PC-3 (cell line): Measurements from ENCODE around the gene PCSK5.

Source experiments
- EZH2 ChIP-seq: fragments of 300-600 bp; sonication (generic); IDR thresholded peaks from one replicate; pipeline ENCODE4 v1.6.1; 2017; ENCODE audit warnings: antibody characterized with exemption, mild to moderate bottlenecking, low read length; ENCODE audit not compliant: unreplicated experiment
- TF ChIP-seq, protein P1 (sequence below): fragments of 300-600 bp; sonication (generic); conservative IDR thresholded peaks from 2 replicates; pipeline ENCODE4 v1.5.1; 2017; ENCODE audit warnings: antibody characterized with exemption, low read depth, mild to moderate bottlenecking, low read length

DNA sequence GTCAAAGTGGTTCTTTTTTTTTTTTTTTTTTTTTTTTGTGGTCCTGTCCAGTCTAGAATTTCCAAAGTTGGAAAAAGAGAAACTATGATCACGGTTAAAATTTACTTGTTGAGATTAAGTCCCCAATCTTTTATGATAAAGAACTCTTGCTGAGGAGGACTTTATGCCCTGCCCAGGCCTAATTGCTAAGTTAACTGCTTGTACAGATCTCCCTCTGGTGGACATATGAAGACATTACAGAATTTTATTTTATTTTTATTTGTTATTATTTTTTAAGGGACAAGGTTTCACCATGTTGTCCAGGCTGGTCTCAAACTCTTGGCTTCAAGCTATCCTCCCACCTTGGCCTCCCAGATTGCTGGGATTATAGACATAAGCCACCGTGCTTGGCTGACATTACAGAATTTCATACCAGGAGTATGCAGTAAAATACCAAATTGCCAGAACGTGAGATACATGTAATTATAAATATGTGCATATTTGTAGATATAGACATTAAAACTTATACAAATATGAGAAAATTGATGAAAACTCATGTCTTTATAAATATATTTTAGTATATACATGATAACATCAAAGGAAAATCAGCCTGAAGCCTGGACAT is 412.6 kb downstream of the PCSK5 start:
- TF ChIP-seq, protein P1, sequence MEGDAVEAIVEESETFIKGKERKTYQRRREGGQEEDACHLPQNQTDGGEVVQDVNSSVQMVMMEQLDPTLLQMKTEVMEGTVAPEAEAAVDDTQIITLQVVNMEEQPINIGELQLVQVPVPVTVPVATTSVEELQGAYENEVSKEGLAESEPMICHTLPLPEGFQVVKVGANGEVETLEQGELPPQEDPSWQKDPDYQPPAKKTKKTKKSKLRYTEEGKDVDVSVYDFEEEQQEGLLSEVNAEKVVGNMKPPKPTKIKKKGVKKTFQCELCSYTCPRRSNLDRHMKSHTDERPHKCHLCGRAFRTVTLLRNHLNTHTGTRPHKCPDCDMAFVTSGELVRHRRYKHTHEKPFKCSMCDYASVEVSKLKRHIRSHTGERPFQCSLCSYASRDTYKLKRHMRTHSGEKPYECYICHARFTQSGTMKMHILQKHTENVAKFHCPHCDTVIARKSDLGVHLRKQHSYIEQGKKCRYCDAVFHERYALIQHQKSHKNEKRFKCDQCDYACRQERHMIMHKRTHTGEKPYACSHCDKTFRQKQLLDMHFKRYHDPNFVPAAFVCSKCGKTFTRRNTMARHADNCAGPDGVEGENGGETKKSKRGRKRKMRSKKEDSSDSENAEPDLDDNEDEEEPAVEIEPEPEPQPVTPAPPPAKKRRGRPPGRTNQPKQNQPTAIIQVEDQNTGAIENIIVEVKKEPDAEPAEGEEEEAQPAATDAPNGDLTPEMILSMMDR: peak; percentile 48
- no peak for TF ChIP-seq EZH2
